ENCODE measurements around the gene AGK.

AGK gene

DNA sequence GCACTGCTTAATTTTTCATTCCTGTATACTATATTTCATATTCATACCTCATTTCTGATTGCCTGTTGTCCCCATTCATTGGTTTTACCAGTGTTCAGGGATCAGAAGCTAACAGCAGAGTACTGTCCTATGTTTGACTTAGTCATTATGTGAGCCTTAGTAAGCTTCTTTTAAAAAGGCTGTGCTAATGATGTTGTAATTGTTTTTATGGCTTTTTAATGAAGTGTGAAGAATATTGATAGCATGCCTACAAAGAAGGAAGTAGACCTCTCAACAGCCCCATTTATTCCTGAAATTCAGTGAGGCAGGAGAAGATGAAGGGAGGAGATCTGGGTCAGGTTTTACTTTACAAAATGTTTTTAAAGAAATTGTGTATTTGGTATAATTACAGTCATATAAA lies 61.7 kb downstream of the AGK start:
- Histone ChIP-seq H3K9ac (ENCODE audit: low read length in 2 of 2) (no peak overlapping the region), H3K4me1 (ENCODE audit: control insufficient read depth, insufficient read depth, low read length) (no peaks in the 10 kb centered on the region), H3K27ac (ENCODE audit: low read length) (no peak overlapping the region), H3K4me3 (ENCODE audit: low read length in 2 of 2) (no peak overlapping the region), H3K9me3 (ENCODE audit: control insufficient read depth in 2 of 2, low read length in 2 of 2) (no peaks in the 10 kb centered on the region), H3K27me3 (ENCODE audit: control insufficient read depth in 1 of 2, insufficient read depth in 2 of 2, low read length in 2 of 2) (no peaks in the 10 kb centered on the region), H3K36me3 (ENCODE audit: control insufficient read depth in 2 of 2, insufficient read depth in 2 of 2, low read length in 2 of 2) (peaks cover 9 to 10% of the 10 kb centered on the region in 2 donors)

DNA sequence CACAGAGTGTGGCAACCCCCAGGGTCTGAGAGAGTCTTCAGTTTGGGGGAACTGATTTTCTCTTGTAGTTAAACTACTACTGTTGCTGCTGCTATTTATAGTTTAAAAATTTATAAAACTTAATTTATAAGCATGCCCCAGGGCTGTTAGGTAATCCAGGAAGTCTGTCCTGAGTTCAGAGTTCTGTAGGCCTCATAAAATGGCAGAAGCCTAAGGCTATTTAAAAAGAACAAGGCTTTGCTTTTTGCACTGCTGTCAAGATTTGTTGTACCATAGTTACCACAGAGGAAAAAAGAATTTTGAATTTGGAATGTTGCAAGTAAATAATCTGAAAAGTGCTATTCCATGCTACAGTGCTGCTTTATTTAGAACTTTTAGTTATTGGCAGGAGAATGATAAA lies 66.1 kb downstream of the AGK start:
- Histone ChIP-seq H3K9ac (ENCODE audit: low read length in 2 of 2) (no peak overlapping the region), H3K9me3 (ENCODE audit: control insufficient read depth in 2 of 2, low read length in 2 of 2) (no peaks in the 10 kb centered on the region), H3K4me3 (ENCODE audit: low read length in 2 of 2) (no peak overlapping the region), H3K36me3 (ENCODE audit: control insufficient read depth in 2 of 2, insufficient read depth in 2 of 2, low read length in 2 of 2) (peaks cover 5 to 12% of the 10 kb centered on the region in 2 donors), H3K4me1 (ENCODE audit: control insufficient read depth, insufficient read depth, low read length) (no peaks in the 10 kb centered on the region), H3K27me3 (ENCODE audit: control insufficient read depth in 1 of 2, insufficient read depth in 2 of 2, low read length in 2 of 2) (no peaks in the 10 kb centered on the region), H3K27ac (ENCODE audit: low read length) (no peak overlapping the region)

- Histone ChIP-seq H3K9ac (ENCODE audit: low read length in 2 of 2) (no peak overlapping the region), H3K27ac (ENCODE audit: low read length) (no peak overlapping the region), H3K36me3 (ENCODE audit: control insufficient read depth in 2 of 2, insufficient read depth in 2 of 2, low read length in 2 of 2) (peaks cover 14 to 19% of the 10 kb centered on the region in 2 donors), H3K4me3 (ENCODE audit: low read length in 2 of 2) (no peak overlapping the region), H3K4me1 (ENCODE audit: control insufficient read depth, insufficient read depth, low read length) (no peaks in the 10 kb centered on the region), H3K9me3 (ENCODE audit: control insufficient read depth in 2 of 2, low read length in 2 of 2) (no peaks in the 10 kb centered on the region), H3K27me3 (ENCODE audit: control insufficient read depth in 1 of 2, insufficient read depth in 2 of 2, low read length in 2 of 2) (no peaks in the 10 kb centered on the region)
These were observed 68.5 kb downstream of the AGK start for GRCh38 chr7:141619745-141620144.

DNA sequence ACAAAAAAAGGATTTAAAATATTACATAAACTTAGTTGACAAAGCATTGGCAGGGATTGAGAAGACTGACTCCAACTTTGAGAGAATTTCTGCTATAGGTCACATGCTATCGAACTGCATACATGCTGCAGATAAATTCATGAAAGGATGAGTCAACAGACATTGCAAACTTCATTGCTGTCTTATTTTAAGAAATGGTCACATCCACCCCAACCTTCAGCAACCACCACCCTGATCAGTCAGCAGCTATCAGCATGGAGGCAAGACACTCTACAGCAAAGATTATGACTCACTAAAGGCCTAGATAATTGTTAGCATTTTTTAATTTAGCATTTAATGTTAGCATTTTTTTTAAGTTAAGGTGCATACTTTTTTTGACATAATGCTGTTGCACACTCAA lies 73.6 kb downstream of the AGK start:
- peaks cover 14 to 20% of the 10 kb centered on the region in 2 donors for H3K36me3 ChIP-seq (ENCODE audit: control insufficient read depth in 2 of 2, insufficient read depth in 2 of 2, low read length in 2 of 2)
- H3K4me1 ChIP-seq (ENCODE audit: control insufficient read depth, insufficient read depth, low read length) = no peaks in the 10 kb centered on the region
- H3K27ac ChIP-seq (ENCODE audit: low read length) = no peak overlapping the region
- H3K9ac ChIP-seq (ENCODE audit: low read length in 2 of 2) = no peak overlapping the region
- no peaks in the 10 kb centered on the region for H3K9me3 ChIP-seq (ENCODE audit: control insufficient read depth in 2 of 2, low read length in 2 of 2)
- no peaks in the 10 kb centered on the region for H3K27me3 ChIP-seq (ENCODE audit: control insufficient read depth in 1 of 2, insufficient read depth in 2 of 2, low read length in 2 of 2)
- H3K4me3 ChIP-seq (ENCODE audit: low read length in 2 of 2) = no peak overlapping the region

- Histone ChIP-seq H3K4me1 (ENCODE audit: control insufficient read depth, insufficient read depth, low read length) (no peaks in the 10 kb centered on the region), H3K9ac (ENCODE audit: low read length in 2 of 2) (no peak overlapping the region), H3K27me3 (ENCODE audit: control insufficient read depth in 1 of 2, insufficient read depth in 2 of 2, low read length in 2 of 2) (no peaks in the 10 kb centered on the region), H3K36me3 (ENCODE audit: control insufficient read depth in 2 of 2, insufficient read depth in 2 of 2, low read length in 2 of 2) (peaks cover 0 to 9% of the 10 kb centered on the region in 2 donors), H3K27ac (ENCODE audit: low read length) (no peak overlapping the region), H3K9me3 (ENCODE audit: control insufficient read depth in 2 of 2, low read length in 2 of 2) (no peaks in the 10 kb centered on the region), H3K4me3 (ENCODE audit: low read length in 2 of 2) (no peak overlapping the region)
These were observed 79.4 kb downstream of the AGK start for GRCh38 chr7:141630621-141631020.

DNA sequence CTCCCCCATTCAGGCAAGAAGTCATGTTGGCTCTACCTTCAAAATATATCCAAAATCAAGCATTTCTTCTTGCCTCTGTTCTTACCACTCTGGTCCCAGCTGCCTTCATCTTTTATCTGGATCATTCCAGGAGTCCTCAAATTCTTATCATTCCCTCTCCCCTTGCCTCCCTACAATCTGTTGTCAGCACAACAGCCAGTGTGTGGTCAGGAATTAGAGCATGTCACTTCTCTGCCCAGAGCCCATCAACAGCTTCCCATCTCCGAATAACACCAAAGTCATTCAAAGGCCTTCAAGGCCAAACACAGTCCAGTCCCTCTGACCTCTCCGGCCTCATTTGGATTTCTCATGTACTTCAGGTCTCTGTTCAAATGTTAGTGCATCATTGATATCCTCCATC lies 80.3 kb downstream of the AGK start:
- Histone ChIP-seq H3K9me3 (ENCODE audit: control insufficient read depth in 2 of 2, low read length in 2 of 2) (no peaks in the 10 kb centered on the region), H3K9ac (ENCODE audit: low read length in 2 of 2) (no peak overlapping the region), H3K36me3 (ENCODE audit: control insufficient read depth in 2 of 2, insufficient read depth in 2 of 2, low read length in 2 of 2) (peaks cover 0 to 9% of the 10 kb centered on the region in 2 donors), H3K4me3 (ENCODE audit: low read length in 2 of 2) (no peak overlapping the region), H3K27me3 (ENCODE audit: control insufficient read depth in 1 of 2, insufficient read depth in 2 of 2, low read length in 2 of 2) (no peaks in the 10 kb centered on the region), H3K4me1 (ENCODE audit: control insufficient read depth, insufficient read depth, low read length) (no peaks in the 10 kb centered on the region), H3K27ac (ENCODE audit: low read length) (no peak overlapping the region)

DNA sequence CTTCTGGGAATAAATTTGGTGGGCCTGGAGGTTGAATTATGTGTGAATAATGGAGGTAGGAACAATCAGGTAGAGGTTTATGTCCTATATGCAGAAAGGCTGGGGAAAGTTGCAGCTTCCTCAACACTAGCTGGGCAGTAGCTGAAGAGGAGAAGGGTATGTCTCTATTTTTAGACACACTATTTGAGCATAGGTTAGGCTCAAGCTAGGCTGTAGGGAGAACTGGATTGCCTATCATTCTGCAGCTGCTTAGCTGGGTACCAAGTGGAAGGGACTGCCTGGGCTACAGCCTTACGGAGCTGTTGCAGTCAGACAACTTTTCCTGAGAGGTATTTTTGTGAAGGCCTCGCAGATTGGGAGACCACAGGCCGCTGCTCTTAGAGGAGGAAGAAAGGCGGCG lies 82.9 kb downstream of the AGK start:
- Histone ChIP-seq H3K4me3 (ENCODE audit: low read length in 2 of 2) (no peak overlapping the region), H3K9me3 (ENCODE audit: control insufficient read depth in 2 of 2, low read length in 2 of 2) (no peaks in the 10 kb centered on the region), H3K4me1 (ENCODE audit: control insufficient read depth, insufficient read depth, low read length) (no peaks in the 10 kb centered on the region), H3K27ac (ENCODE audit: low read length) (no peak overlapping the region), H3K36me3 (ENCODE audit: control insufficient read depth in 2 of 2, insufficient read depth in 2 of 2, low read length in 2 of 2) (peaks cover 0 to 11% of the 10 kb centered on the region in 2 donors), H3K9ac (ENCODE audit: low read length in 2 of 2) (no peak overlapping the region), H3K27me3 (ENCODE audit: control insufficient read depth in 1 of 2, insufficient read depth in 2 of 2, low read length in 2 of 2) (no peaks in the 10 kb centered on the region)

DNA sequence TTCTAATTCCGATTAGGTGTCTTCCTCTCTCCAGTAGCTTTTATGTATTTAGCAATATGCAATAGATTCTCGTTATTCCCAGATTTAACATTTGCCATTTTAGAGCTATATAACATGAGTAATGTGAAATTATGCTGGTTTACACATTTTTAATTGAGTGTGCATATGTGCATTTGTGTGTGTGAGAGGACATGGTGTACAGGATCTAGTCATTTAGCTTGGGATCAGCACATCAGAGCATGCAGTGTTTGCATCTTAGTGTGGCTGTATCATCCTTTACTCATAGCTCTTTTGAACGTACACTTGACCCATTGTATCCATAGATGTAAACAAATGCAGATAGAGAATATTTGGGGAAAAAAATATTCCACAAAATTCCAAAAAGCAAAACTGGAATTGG lies 84.8 kb downstream of the AGK start:
- peaks cover 4 to 11% of the 10 kb centered on the region in 2 donors for H3K36me3 ChIP-seq (ENCODE audit: control insufficient read depth in 2 of 2, insufficient read depth in 2 of 2, low read length in 2 of 2)
- no peak overlapping the region for H3K4me3 ChIP-seq (ENCODE audit: low read length in 2 of 2)
- no peaks in the 10 kb centered on the region for H3K27me3 ChIP-seq (ENCODE audit: control insufficient read depth in 1 of 2, insufficient read depth in 2 of 2, low read length in 2 of 2)
- no peak overlapping the region for H3K9ac ChIP-seq (ENCODE audit: low read length in 2 of 2)
- no peak overlapping the region for H3K27ac ChIP-seq (ENCODE audit: low read length)
- no peaks in the 10 kb centered on the region for H3K4me1 ChIP-seq (ENCODE audit: control insufficient read depth, insufficient read depth, low read length)
- H3K9me3 ChIP-seq (ENCODE audit: control insufficient read depth in 2 of 2, low read length in 2 of 2) = no peaks in the 10 kb centered on the region

DNA sequence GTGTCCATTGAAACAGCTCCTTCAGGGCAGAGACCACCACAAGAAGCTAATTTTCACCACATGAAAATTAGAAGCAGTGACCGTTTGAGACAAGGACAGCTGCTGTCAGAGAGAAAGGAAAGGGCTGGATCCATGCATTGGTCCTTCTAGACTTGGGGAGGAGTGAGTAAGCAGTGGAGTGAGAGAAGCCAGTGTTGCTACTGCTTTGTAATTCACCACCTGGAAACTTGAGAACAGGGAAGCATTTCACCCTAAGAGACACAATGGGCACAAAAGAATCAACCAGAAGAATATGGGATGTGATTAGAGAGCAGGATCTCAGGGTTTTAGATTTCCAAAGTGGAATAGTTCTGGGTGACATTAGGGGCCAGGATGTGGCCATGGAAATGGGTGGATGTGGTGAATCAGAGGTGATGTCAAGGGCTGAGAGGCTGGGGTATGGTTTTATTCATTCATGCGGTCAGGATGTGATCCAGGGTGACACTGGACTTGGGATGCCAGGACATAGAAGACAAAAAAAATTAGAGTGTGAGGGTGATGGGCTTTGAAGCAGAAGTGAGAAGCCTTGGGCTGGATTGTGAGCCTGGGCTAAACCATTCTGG lies 89.1 kb downstream of the AGK start:
- no peaks in the 10 kb centered on the region for H3K9me3 ChIP-seq (ENCODE audit: control insufficient read depth in 2 of 2, low read length in 2 of 2)
- no peaks in the 10 kb centered on the region for H3K4me1 ChIP-seq (ENCODE audit: control insufficient read depth, insufficient read depth, low read length)
- H3K27me3 ChIP-seq (ENCODE audit: control insufficient read depth in 1 of 2, insufficient read depth in 2 of 2, low read length in 2 of 2) = no peaks in the 10 kb centered on the region
- no peak overlapping the region for H3K4me3 ChIP-seq (ENCODE audit: low read length in 2 of 2)
- H3K36me3 ChIP-seq (ENCODE audit: control insufficient read depth in 2 of 2, insufficient read depth in 2 of 2, low read length in 2 of 2) = peaks cover 11 to 14% of the 10 kb centered on the region in 2 donors
- no peak overlapping the region for H3K27ac ChIP-seq (ENCODE audit: low read length)
- H3K9ac ChIP-seq (ENCODE audit: low read length in 2 of 2) = no peak overlapping the region

GRCh38 chr7:141641876-141642275 lies 90.7 kb downstream of the AGK start:
- H3K36me3 ChIP-seq (ENCODE audit: control insufficient read depth in 2 of 2, insufficient read depth in 2 of 2, low read length in 2 of 2) = peaks cover 13 to 14% of the 10 kb centered on the region in 2 donors

DNA sequence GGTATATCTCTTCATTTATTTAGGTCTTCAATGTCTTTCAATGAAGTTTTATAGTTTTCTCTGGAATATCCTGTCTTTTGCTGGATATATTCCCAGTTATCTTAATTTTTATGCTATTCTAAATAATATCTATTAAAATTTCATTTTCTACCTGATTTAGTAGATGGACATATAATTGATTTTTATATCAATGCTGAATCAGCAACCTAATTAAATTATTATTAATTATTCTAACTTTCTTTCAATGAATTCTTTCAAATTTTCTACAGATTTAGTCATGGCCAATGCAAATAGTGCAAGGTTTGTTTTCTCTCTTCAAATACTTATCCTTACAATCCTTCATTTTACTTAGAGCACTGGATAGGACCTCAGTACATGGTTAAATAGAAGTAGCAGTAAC lies 94.0 kb downstream of the AGK start:
- no peak overlapping the region for H3K4me3 ChIP-seq (ENCODE audit: low read length in 2 of 2)
- no peak overlapping the region for H3K9ac ChIP-seq (ENCODE audit: low read length in 2 of 2)
- H3K4me1 ChIP-seq (ENCODE audit: control insufficient read depth, insufficient read depth, low read length) = peaks cover 15% of the 10 kb centered on the region
- H3K27me3 ChIP-seq (ENCODE audit: control insufficient read depth in 1 of 2, insufficient read depth in 2 of 2, low read length in 2 of 2) = no peaks in the 10 kb centered on the region
- H3K9me3 ChIP-seq (ENCODE audit: control insufficient read depth in 2 of 2, low read length in 2 of 2) = no peaks in the 10 kb centered on the region
- H3K27ac ChIP-seq (ENCODE audit: low read length) = no peak overlapping the region
- H3K36me3 ChIP-seq (ENCODE audit: control insufficient read depth in 2 of 2, insufficient read depth in 2 of 2, low read length in 2 of 2) = peaks cover 12 to 14% of the 10 kb centered on the region in 2 donors

More at GRCh38 chr7:141641876-141642275, 90.7 kb downstream of the AGK start:
- no peaks in the 10 kb centered on the region for H3K9me3 ChIP-seq (ENCODE audit: control insufficient read depth in 2 of 2, low read length in 2 of 2)
- H3K4me3 ChIP-seq (ENCODE audit: low read length in 2 of 2) = no peak overlapping the region
- no peaks in the 10 kb centered on the region for H3K4me1 ChIP-seq (ENCODE audit: control insufficient read depth, insufficient read depth, low read length)
- no peak overlapping the region for H3K27ac ChIP-seq (ENCODE audit: low read length)
- H3K27me3 ChIP-seq (ENCODE audit: control insufficient read depth in 1 of 2, insufficient read depth in 2 of 2, low read length in 2 of 2) = no peaks in the 10 kb centered on the region
- no peak overlapping the region for H3K9ac ChIP-seq (ENCODE audit: low read length in 2 of 2)
